Hindlimb muscle (tissue), 1 donor: ENCODE data around the gene GLB1L2. TPM values are rescaled to one million over a fixed set of nuclear protein-coding genes. Genes with fewer than 3 reads are reported as not detected.

Experiments used
- DNase-seq: peaks from one replicate; pipeline ENCODE4 v3.0.0-alpha.2; 2013
- polyA plus RNA-seq: library from polyadenylated mRNA; unstranded; fragments of 120-200 nt; gene quantifications from one replicate; pipeline ENCODE4 v1.2.1, GENCODE V29; 2013; ENCODE audit not compliant: insufficient read length

The GLB1L2 gene
- polyA plus RNA-seq, 1 donor = 0.28 TPM

DNA sequence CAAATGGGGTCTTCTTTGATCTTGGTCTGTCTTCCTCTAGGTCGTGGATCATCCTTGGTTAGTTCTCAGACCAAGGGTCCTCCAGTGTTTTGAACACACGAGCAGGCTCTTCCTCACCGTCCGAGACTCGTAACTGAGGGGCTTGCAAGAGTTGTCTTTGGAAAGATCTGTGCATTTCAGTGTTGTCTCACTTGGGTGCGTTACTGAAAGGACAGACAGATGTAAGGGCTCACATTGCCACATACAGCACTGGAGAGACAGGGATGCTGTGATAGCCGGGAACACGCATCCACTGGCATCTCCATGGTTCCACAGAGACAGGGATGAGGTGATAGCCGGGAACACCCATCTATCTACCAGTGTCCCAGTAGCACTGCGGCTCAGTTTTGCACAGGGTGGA lies 15.7 kb downstream of the GLB1L2 start:
- no peak for DNase-seq

GRCh38 chr11:134349109-134349801 lies 17.5 kb downstream of the GLB1L2 start:
- no peak for DNase-seq

DNA sequence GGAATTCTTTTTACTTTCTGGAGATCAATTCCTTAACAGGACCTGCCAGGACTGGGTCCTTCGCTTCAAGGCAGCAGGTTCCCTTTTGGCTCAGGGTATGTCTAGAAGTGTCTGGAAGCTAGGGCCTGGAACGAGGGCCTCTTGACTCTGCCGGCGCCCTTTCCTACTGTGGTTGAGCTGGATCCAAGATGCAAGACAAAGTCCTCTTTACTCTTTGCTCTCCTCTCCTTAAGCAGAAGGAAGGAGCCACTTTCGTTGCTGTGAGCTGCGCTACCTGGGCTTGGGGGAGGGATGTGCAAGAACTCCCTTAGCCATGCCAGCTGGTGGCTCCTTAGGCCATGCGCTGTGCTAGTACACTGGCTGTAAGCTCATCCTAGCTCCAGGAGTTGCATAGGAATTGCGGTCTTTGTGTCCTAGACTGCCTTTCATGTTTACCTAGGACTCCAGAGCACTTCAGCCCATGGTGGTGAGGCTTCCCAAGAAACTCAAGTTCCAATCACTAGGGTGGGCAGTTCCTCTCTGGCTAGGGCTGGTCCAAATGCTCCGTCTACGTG lies 18.1 kb downstream of the GLB1L2 start:
- no peak for DNase-seq

DNA sequence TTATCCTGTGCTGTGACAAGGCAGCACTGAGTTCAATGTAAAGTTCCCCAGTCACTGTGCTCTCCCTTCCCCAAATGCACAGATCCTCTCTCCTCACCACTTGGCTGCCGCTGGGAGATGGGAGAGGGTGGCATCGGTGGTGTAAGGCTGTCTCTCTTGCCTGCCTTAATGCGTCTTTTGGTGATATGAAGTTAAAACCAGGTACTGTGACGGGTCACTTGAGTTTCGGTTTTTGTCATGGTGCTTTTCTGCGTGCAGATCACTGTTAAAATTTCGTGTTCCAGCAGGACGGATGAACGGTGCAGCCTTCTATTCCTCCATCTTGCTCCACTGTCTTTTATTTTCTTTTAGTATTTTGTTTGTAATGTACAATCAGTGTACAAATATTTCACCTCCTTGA lies 18.6 kb downstream of the GLB1L2 start:
- DNase-seq = no peak

DNA sequence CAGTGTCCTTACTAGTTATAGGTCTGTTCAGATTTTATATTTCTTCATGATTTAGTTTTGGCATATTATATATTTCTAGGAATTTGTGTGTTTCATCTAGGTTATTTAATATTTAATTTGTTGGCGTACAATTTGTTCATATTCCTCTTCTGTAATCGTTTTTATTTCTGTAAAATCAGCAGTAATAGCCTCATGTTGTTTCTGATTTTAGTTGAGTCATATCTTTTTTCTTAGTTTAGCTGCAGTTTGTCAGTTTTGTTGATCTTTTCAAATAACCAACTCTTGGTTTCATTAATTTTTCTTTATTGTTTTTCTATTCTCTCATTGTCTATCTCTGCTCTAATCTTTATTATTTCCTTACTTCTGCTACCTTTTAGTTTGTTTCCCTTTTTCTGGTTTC lies 20.3 kb downstream of the GLB1L2 start:
- DNase-seq = no peak

GRCh38 chr11:134355136-134355535 lies 23.3 kb downstream of the GLB1L2 start:
- DNase-seq = no peak

GRCh38 chr11:134355656-134356055 lies 23.9 kb downstream of the GLB1L2 start:
- DNase-seq = no peak

- DNase-seq = no peak
Observed at GRCh38 chr11:134356656-134357544, 25.1 kb downstream of the GLB1L2 start.

GRCh38 chr11:134357545-134357839 lies 25.7 kb downstream of the GLB1L2 start:
- no peak for DNase-seq

GRCh38 chr11:134358165-134358855 lies 26.5 kb downstream of the GLB1L2 start:
- DNase-seq = no peak

DNA sequence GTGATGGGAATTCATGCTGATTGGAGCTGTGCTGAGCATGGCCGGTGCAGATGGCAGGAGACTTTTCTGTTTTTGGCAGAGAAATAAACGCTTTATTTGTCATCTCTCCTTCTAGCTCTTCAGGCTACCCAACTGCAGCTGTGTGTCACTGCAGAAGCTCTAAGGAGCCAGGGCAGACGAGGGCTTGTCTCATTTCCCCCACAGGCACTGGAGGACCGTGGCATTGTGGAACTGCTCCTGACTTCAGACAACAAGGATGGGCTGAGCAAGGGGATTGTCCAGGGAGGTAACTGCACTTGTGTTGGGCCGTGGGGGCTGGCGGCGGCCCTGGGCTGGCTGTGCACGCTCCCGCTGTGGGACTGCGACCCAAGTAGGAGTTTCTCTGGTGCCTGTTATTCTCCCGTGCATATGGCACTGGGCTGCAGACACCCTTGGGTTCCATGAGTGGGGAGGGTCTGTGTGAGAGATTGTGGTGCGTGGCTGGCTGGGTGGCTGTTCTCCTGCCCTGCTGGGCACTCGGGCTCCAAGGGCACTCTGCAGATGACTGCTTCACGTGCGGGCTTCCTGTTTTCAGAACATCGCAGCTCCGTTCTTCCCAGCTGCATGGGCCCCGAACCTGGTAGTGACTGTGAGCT lies 27.2 kb downstream of the GLB1L2 start:
- no peak for DNase-seq

DNA sequence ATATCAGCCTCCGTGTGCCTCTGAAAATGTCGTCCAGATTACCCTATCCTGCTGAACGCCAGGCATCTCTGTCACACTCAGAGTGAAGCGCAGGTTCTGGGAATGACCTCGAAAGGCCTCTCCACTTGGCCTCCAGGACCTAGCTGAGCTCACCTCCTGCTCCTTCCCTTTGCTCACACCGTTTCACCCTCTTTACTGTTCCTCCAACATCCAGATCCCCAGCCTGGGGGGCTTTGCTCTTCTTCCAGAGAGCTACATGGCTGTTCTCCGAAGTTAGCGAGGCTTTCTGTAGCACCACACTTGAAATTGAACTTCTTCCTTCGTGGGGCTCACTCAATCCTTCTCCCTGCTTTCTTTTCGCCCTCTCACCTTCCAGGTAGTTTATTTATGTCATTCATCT lies 27.9 kb downstream of the GLB1L2 start:
- no peak for DNase-seq

GRCh38 chr11:134360050-134360835 lies 28.5 kb downstream of the GLB1L2 start:
- DNase-seq = peak; percentile 75

DNA sequence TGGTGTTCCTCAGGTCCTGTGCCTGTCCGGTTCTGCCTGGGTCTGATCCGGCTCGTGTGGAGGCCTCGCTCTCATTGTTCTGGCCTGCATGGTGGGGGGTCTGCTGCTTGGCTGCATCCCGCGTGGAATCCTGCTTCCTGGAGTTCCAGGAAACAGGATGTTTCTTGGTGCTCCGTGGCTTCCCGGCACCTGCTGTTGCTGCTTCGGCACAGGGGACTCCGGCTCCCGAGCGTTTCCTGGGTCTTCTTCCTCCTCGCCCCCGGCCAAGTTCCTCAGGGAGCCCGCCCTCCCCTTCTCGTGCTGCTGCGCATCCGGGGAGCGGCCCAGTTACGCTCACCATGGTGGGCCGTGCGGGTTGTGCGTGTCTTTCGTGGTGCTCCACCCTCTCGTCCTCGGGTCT lies 29.9 kb downstream of the GLB1L2 start:
- DNase-seq = no peak

DNA sequence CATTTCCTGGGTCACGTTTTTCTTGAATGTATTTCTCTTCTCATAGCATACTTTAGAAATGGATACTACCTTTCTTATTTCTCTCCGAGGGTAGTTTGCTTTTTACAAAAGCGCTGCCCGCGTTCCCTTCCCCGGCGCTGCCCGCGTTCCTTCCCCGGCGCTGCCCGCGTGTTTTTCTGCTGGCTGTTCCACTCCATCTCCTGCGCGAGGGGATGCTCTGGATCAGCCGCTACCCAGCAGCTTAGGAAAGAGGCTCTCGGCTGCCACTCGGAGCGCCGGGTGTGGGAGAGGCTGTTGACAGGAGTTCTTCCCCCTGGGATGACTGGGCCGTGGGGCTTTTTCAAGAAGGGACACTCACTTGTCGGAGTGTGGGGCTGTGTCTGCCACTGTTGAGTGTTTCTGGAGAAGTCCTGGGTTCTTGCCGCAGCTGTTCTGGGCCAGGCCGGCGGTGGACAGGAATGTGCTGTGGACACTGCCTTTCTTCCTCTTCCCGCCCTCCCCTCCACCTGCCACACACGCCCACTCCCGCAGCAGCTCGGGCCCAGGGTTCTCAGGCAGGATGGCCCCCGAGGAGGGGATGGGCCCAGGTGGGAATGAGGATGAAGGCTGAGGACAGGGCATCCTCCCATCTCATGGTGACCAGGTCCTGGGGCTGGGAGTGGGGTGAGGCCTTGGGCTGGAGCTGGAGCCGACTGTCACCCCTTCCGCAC lies 30.6 kb downstream of the GLB1L2 start:
- no peak for DNase-seq

DNA sequence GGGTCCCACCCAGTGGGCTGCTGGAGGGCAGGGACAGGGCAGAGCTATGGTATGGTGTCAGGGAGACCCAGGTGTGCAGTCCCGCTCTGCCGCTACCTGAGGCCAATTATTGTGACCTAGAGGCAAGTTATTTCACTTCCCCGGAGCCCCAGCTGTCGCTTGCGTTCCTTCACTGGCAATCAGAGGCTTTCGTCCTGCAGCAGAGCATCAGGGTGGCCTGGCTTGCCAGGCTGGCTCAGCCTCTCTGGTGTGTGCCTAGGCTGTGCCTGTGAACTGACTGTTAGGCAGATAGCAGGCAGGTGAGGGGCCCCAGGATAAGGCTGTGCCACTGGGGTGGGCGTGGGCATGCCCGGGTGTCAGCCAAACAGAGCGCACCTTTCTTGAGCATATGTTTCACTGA lies 31.4 kb downstream of the GLB1L2 start:
- no peak for DNase-seq

- DNase-seq = no peak
Observed at GRCh38 chr11:134363592-134363991, 31.8 kb downstream of the GLB1L2 start.

GRCh38 chr11:134364261-134364660 lies 32.5 kb downstream of the GLB1L2 start:
- no peak for DNase-seq

DNA sequence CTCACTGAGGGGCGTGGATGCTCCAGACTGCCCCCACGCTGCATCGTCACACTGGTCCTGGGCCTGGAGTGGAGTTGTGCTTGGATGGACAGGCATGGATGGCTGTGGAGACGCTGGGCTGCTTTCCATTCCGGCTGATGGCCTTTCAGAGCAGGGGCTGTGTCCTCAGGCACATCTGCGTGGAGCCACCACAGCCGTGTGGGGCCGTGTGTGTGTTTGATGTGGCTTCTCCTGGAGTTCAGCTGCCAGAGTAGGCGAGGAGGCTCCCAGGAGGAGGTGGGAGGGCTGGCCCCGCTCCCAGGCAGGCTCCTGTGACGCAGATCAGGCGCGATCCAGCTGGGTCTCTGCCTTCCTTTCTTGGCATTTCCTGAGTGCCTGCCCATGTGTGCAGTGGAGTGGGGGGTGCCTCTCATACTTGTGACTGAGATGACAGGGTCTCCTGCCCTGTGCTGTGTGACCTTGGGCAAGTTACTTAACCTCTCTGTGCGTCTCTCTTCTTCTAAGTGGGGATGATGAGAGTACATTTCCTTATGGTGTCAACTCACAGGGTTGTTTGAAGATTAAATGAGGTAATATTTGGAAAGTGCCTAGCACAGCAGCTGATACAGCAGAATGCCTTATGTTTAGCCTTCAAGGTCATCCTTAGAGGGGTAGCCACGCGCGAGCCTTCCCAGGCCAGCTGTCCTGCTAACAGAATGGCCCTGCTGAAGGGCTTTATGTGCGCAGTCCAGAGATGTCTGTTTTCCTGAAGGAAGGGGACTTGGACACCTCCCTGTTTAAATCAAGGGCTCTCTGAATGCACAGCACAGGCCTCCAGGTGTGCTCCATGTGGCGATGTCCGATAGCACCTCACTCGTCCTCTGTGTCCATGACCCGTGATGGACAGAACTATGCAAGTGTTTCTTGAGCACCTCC lies 33.5 kb downstream of the GLB1L2 start:
- DNase-seq = no peak

DNA sequence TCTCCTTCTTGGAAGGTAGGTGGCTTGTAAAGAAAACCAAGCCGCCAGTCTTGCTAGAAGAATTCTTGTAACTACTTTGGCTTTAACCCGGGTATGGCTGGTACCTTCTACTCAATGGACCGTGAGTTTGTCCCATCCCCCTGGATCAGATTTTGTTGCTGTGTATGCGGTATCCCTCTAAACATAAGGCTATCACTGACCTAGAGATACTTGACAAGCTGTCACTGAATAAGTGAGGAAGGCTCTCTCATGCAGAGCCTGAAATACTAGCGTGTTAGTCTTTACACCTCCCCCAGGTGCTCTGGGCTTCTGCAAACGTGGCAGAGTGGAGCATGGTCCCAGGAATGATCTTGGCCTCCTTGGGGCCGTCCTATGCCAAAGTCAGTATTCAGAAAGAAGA lies 34.5 kb downstream of the GLB1L2 start:
- DNase-seq = no peak
